Stomach (tissue), 4 donors: ENCODE measurements around the gene SCML2.

Source experiments
- EP300 ChIP-seq: sonication (generic); formaldehyde crosslinking; IDR thresholded peaks from one replicate; pipeline ENCODE4 v1.6.1; 2017; ENCODE audit warnings: antibody characterized with exemption
- TF ChIP-seq, protein P1 (sequence below), 7 experiments: fragments of 450-650 bp in 4 of 7; fragments of 200-600 bp in 3 of 7; sonication (generic) in 3 of 7; IDR thresholded peaks; one replicate each; pipeline ENCODE4 v1.5.1; 2016 to 2019; ENCODE audit warnings: antibody characterized with exemption in 7 of 7, control low read depth in 2 of 7, mild to moderate bottlenecking in 1 of 7

DNA sequence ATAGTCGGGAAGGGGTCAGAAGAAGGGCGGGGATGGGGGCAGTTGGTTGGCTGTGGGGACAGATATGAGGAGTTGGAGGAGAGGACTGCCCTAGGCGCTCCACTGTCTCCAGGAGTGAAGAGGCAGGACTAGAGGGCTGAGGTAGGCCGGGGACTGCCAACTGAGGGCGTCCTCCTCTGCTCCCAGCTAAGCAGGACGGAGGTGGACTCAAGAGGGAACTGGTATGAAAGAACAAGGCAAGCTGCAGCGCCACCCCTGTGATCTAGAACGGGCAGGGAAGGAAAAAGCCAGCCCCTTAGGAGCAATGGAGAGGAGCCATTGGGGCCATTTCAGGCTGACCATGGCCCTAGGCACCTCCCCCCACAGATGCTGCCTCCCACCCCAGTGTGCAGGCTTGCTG, 147.8 kb downstream of the SCML2 start:
- TF ChIP-seq, protein P1, sequence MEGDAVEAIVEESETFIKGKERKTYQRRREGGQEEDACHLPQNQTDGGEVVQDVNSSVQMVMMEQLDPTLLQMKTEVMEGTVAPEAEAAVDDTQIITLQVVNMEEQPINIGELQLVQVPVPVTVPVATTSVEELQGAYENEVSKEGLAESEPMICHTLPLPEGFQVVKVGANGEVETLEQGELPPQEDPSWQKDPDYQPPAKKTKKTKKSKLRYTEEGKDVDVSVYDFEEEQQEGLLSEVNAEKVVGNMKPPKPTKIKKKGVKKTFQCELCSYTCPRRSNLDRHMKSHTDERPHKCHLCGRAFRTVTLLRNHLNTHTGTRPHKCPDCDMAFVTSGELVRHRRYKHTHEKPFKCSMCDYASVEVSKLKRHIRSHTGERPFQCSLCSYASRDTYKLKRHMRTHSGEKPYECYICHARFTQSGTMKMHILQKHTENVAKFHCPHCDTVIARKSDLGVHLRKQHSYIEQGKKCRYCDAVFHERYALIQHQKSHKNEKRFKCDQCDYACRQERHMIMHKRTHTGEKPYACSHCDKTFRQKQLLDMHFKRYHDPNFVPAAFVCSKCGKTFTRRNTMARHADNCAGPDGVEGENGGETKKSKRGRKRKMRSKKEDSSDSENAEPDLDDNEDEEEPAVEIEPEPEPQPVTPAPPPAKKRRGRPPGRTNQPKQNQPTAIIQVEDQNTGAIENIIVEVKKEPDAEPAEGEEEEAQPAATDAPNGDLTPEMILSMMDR (IDR thresholded peaks at IDR 0.05), result no peak
- no peak for TF ChIP-seq EP300
